H1 (cell line): ENCODE results near the gene BIK. TPM values are rescaled to one million over a fixed set of nuclear protein-coding genes. Genes with fewer than 3 reads are reported as not detected.

Experiments
- CTCF ChIA-PET: fragments of 300-600 bp; sonication (Branson Sonifier 250); formaldehyde crosslinking; loops from one replicate; lab custom pipeline; 2021; ENCODE audit not compliant: partially characterized antibody; lab: Charles Lee
- POLR2A ChIA-PET: fragments of 300-600 bp; sonication (Branson Sonifier 250); formaldehyde crosslinking; loops from one replicate; lab custom pipeline; 2021; ENCODE audit warnings: inconsistent platforms; ENCODE audit not compliant: partially characterized antibody; lab: Charles Lee
- DNase-seq, 2 experiments: peaks; one replicate each; pipeline versions ENCODE4 v3.0.0 to v3.0.0-alpha.2; 2010 to 2022; ENCODE audit warnings: low spot score in 2 of 2, low read depth in 1 of 2, mixed read lengths in 1 of 2
- FAIRE-seq: peaks from 2 replicates; lab custom pipeline; 2011; peaks lifted over from hg19 to GRCh38; lab: Jason Lieb, UNC
- H2AFZ ChIP-seq: 2 replicates; pipeline ENCODE4 v1.8.1; 2012; ENCODE audit warnings: low read length, inconsistent platforms
- H2AK5ac ChIP-seq: 2 replicates; pipeline ENCODE4 v1.6.1; 2013; ENCODE audit warnings: low read depth, low read length
- H2BK120ac ChIP-seq: replicated peaks from 2 replicates; pipeline ENCODE3; 2013; ENCODE audit warnings: low read depth, low read length, inconsistent platforms
- H2BK12ac ChIP-seq: 2 replicates; pipeline ENCODE4 v1.6.1; 2013; ENCODE audit warnings: low read depth, low read length
- H2BK15ac ChIP-seq: 2 replicates; pipeline ENCODE4 v1.6.1; 2013; ENCODE audit warnings: low read length
- H2BK20ac ChIP-seq: 2 replicates; pipeline ENCODE4 v1.6.1; 2013; ENCODE audit warnings: low read length
- H2BK5ac ChIP-seq: 2 replicates; pipeline ENCODE4 v1.6.1; 2013; ENCODE audit warnings: low read depth, low read length
- H3K14ac ChIP-seq: 2 replicates; pipeline ENCODE4 v1.6.1; 2013; ENCODE audit warnings: inconsistent platforms; ENCODE audit not compliant: insufficient read length
- H3K18ac ChIP-seq: 2 replicates; pipeline ENCODE4 v1.6.1; 2013; ENCODE audit warnings: low read length; ENCODE audit errors: extremely low read depth
- H3K23ac ChIP-seq: 2 replicates; pipeline ENCODE4 v1.6.1; 2013; ENCODE audit warnings: inconsistent platforms; ENCODE audit not compliant: insufficient read length
- H3K23me2 ChIP-seq: 2 replicates; pipeline ENCODE4 v1.6.1; 2013; ENCODE audit warnings: low read depth, low read length
- H3K27ac ChIP-seq: 2 replicates; pipeline ENCODE4 v1.6.1; 2011; ENCODE audit warnings: low read depth, low read length, inconsistent platforms
- H3K27me3 ChIP-seq, 4 experiments: replicated peaks in 1 of 4; 1 replicate in 1 of 4; 2 replicates in 3 of 4; pipeline versions ENCODE4 v1.6.1 to v1.8.1; 2011 to 2013; ENCODE audit warnings: low read length in 3 of 4, mild to moderate bottlenecking in 3 of 4, inconsistent platforms in 2 of 4, mixed read lengths in 2 of 4, moderate library complexity in 1 of 4; ENCODE audit not compliant: control insufficient read depth in 3 of 4, insufficient read depth in 3 of 4; ENCODE audit errors: extremely low read depth in 1 of 4
- H3K36me3 ChIP-seq, 4 experiments: 2 replicates each; pipeline versions ENCODE4 v1.6.1 to v1.8.1; 2011 to 2013; ENCODE audit warnings: mild to moderate bottlenecking in 4 of 4, low read length in 3 of 4, moderate library complexity in 2 of 4, control low read depth in 1 of 4, inconsistent platforms in 1 of 4; ENCODE audit not compliant: insufficient read depth in 4 of 4, control insufficient read depth in 2 of 4
- H3K4ac ChIP-seq: replicated peaks from 2 replicates; pipeline ENCODE3; 2013; ENCODE audit warnings: low read length, low read depth, mixed read lengths, inconsistent platforms; ENCODE audit not compliant: insufficient read length
- H3K4me1 ChIP-seq, 4 experiments: replicated peaks in 1 of 4; 1 replicate in 1 of 4; 2 replicates in 3 of 4; pipeline versions ENCODE4 v1.6.1 to v1.8.1; 2011 to 2013; ENCODE audit warnings: low read length in 3 of 4, inconsistent platforms in 2 of 4, mixed read lengths in 1 of 4; ENCODE audit not compliant: insufficient read depth in 4 of 4, control insufficient read depth in 3 of 4
- H3K4me2 ChIP-seq, 2 experiments: 2 replicates each; pipeline versions ENCODE4 v1.6.1 to v1.8.1; 2011 to 2013; ENCODE audit warnings: low read depth in 2 of 2, low read length in 2 of 2, control low read depth in 1 of 2, inconsistent platforms in 1 of 2, mild to moderate bottlenecking in 1 of 2; ENCODE audit not compliant: insufficient read depth in 1 of 2
- H3K4me3 ChIP-seq, 4 experiments: fragments of 200-600, 300-600 bp in 1 of 4; sonication (generic), shearing (Covaris generic), sonication (Bioruptor Twin) in 1 of 4; 2 replicates each; pipeline versions ENCODE4 v1.5.1 to v1.8.1; 2011 to 2016; ENCODE audit warnings: low read length in 4 of 4, low read depth in 3 of 4, control low read depth in 2 of 4, inconsistent platforms in 2 of 4, mild to moderate bottlenecking in 2 of 4, mixed read lengths in 1 of 4, moderate library complexity in 1 of 4; ENCODE audit not compliant: insufficient read depth in 2 of 4; ENCODE audit errors: extremely low read depth in 1 of 4
- H3K56ac ChIP-seq: replicated peaks from 2 replicates; pipeline ENCODE3; 2013; ENCODE audit warnings: low read depth, mild to moderate bottlenecking, mixed read lengths, low read length, inconsistent platforms; ENCODE audit not compliant: insufficient read length
- H3K79me1 ChIP-seq: 2 replicates; pipeline ENCODE4 v1.6.1; 2013; ENCODE audit warnings: low read depth, low read length, control low read depth
- H3K79me2 ChIP-seq, 2 experiments: 2 replicates each; pipeline versions ENCODE4 v1.6.1 to v1.8.1; 2012 to 2013; ENCODE audit warnings: low read length in 2 of 2, mild to moderate bottlenecking in 2 of 2, inconsistent platforms in 1 of 2; ENCODE audit not compliant: insufficient read depth in 2 of 2, control insufficient read depth in 1 of 2
- H3K9ac ChIP-seq, 4 experiments: replicated peaks in 1 of 4; 1 replicate in 1 of 4; 2 replicates in 3 of 4; pipeline versions ENCODE4 v1.6.1 to v1.8.1; 2011 to 2013; ENCODE audit warnings: low read depth in 3 of 4, low read length in 3 of 4, control low read depth in 2 of 4, mild to moderate bottlenecking in 2 of 4, moderate library complexity in 2 of 4, inconsistent platforms in 1 of 4; ENCODE audit errors: extremely low read depth in 1 of 4
- H3K9me3 ChIP-seq, 2 experiments: 2 replicates each; pipeline versions ENCODE4 v1.6.1 to v1.8.1; 2012 to 2013; ENCODE audit warnings: mild to moderate bottlenecking in 2 of 2, moderate library complexity in 2 of 2, control low read depth in 1 of 2, inconsistent platforms in 1 of 2, low read depth in 1 of 2, low read length in 1 of 2, mixed read lengths in 1 of 2; ENCODE audit not compliant: insufficient read depth in 2 of 2
- H4K20me1 ChIP-seq, 2 experiments: replicated peaks in 1 of 2; 2 replicates each; pipeline versions ENCODE3 to v1.8.1; 2011 to 2013; ENCODE audit warnings: inconsistent platforms in 2 of 2, low read length in 2 of 2, mild to moderate bottlenecking in 1 of 2; ENCODE audit not compliant: insufficient read depth in 2 of 2, control insufficient read depth in 1 of 2
- H4K5ac ChIP-seq: 2 replicates; pipeline ENCODE4 v1.6.1; 2013; ENCODE audit warnings: low read length, low read depth, mixed read lengths, inconsistent platforms; ENCODE audit not compliant: insufficient read length
- H4K8ac ChIP-seq: 2 replicates; pipeline ENCODE4 v1.8.0; 2013; ENCODE audit warnings: mild to moderate bottlenecking, moderate library complexity, low read length, inconsistent platforms; ENCODE audit not compliant: insufficient read depth; ENCODE audit errors: extremely low read depth
- H4K91ac ChIP-seq: replicated peaks from 2 replicates; pipeline ENCODE3; 2013; ENCODE audit warnings: low read length, mixed read lengths, inconsistent platforms; ENCODE audit not compliant: insufficient read length
- RAD21 ChIP-seq, 2 experiments: IDR thresholded peaks in 1 of 2; conservative IDR thresholded peaks in 1 of 2; 2 replicates each; pipeline ENCODE4 v1.6.1; 2011; ENCODE audit warnings: low read depth in 2 of 2, low read length in 2 of 2, improper control_type of control experiment in 1 of 2, inconsistent platforms in 1 of 2, mild to moderate bottlenecking in 1 of 2, moderate library complexity in 1 of 2
- TCF12 ChIP-seq: IDR thresholded peaks from 2 replicates; pipeline ENCODE4 v1.6.1; 2011; ENCODE audit warnings: low read depth, mild to moderate bottlenecking, low read length
- WGBS, 2 experiments: shearing (Covaris generic) in 1 of 2; methylation state at CpG; one replicate each; pipeline versions ENCODE4 v1.1.6 to v1.1.7; 2013 to 2015; ENCODE audit warnings: low lambda C conversion rate in 2 of 2, mixed read lengths in 2 of 2, inconsistent platforms in 1 of 2, low coverage in 1 of 2, missing lambda C conversion rate in 1 of 2; ENCODE audit not compliant: insufficient replicate concordance in 2 of 2, insufficient coverage in 1 of 2, insufficient read length in 1 of 2; ENCODE audit errors: extremely low coverage in 1 of 2, missing lambda C conversion rate in 1 of 2; 5-methylcytosine and 5-hydroxymethylcytosine counted together
- polyA plus RNA-seq, 7 experiments: library from polyadenylated mRNA; depleted of rRNA in 3 of 7; stranded (reverse) in 5 of 7; unstranded in 2 of 7; fragments of >200 nt in 5 of 7; fragments of 200-250 nt in 2 of 7; gene quantifications; 1 replicate in 5 of 7; 2 replicates in 1 of 7; 4 replicates in 1 of 7; pipeline versions ENCODE4 v1.2.1 to v1.2.3, GENCODE V29; 2011 to 2013; ENCODE audit warnings: missing spikeins in 2 of 7, mixed read lengths in 2 of 7
- total RNA-seq: library from RNA; stranded (reverse); fragmentation: NEBNext Ultra II Directional; extraction: Animal tissue kit (Norgen Biotek cat#: 25700); gene quantifications from 2 replicates; pipeline ENCODE4 v1.2.1, GENCODE V29; 2021

BIK gene
- total and polyA plus RNA-seq, 2 of the 8 experiments (the other 6 are each of a cell fraction or from before 2014, with no cell fraction given): 3.3 to 5.5 TPM

GRCh38 chr22:43128928-43129424, 18.4 kb downstream of the BIK start:
- Histone ChIP-seq H2AK5ac (no peak overlapping the region), H4K5ac (no peak overlapping the region), H3K14ac (no peak overlapping the region), H3K4ac (no peak overlapping the region), H4K91ac (no peak overlapping the region), H2BK5ac (no peak overlapping the region), H2BK15ac (no peak overlapping the region), H3K27me3 (no peaks in the 10 kb centered on the region), H3K79me2 (no peaks in the 10 kb centered on the region), H3K23me2 (no peaks in the 10 kb centered on the region), H2BK20ac (no peak overlapping the region), H3K4me1 (peaks cover 0 to 6% (median 0%) of the 10 kb centered on the region in 4 experiments; a peak in 3 of 7 replicates), H3K4me2 (0 out of 4 replicates have a peak overlapping the region, but pooled peaks of 1 of the 2 experiments have one; percentile 14), H3K56ac (no peak overlapping the region), H4K8ac (no peak overlapping the region), H3K27ac (no peak overlapping the region; the same call in 1 of the 2 replicates), H3K18ac (no peak overlapping the region), H3K4me3 (no peak overlapping the region), H2AFZ (no peak overlapping the region), H3K36me3 (peaks cover 2 to 20% (median 3%) of the 10 kb centered on the region in 4 experiments; a peak in 4 of 8 replicates), H3K79me1 (peaks cover 5% of the 10 kb centered on the region), H3K23ac (no peak overlapping the region), H2BK12ac (no peak overlapping the region), H2BK120ac (no peak overlapping the region), H3K9me3 (no peaks in the 10 kb centered on the region), H3K9ac (no peak overlapping the region), H4K20me1 (peaks cover 3 to 15% of the 10 kb centered on the region in 2 experiments)
- 69% methylated on average over 20 of the region's 20 CpGs; no CpG with 5 or more reads in 1 of the 2 experiments for WGBS, 2 experiments
- no peak for FAIRE-seq
- TF ChIP-seq TCF12 (0 out of 2 replicates have a peak, but pooled peaks have one; percentile 64), RAD21 (IDR thresholded peaks at IDR 0.05 in 1 of 2, conservative IDR thresholded peaks at IDR 0.05 in 1 of 2; ENCODE audit: low read depth in 2 of 2, low read length in 2 of 2) (no peak)
- POLR2A ChIA-PET: no interaction called here
- peak in 1 of 2 experiments; percentile 57 for DNase-seq
- CTCF ChIA-PET: interaction anchor here (1.6 kb wide), 1 partner anchor 69 kb away, joined by 3 read pairs; no protein-coding TSS in a partner anchor
